ENCODE results near the gene AP3M1. TPM values are rescaled to one million over a fixed set of nuclear protein-coding genes. Genes with fewer than 3 reads are reported as not detected.

Gene AP3M1, protein sequence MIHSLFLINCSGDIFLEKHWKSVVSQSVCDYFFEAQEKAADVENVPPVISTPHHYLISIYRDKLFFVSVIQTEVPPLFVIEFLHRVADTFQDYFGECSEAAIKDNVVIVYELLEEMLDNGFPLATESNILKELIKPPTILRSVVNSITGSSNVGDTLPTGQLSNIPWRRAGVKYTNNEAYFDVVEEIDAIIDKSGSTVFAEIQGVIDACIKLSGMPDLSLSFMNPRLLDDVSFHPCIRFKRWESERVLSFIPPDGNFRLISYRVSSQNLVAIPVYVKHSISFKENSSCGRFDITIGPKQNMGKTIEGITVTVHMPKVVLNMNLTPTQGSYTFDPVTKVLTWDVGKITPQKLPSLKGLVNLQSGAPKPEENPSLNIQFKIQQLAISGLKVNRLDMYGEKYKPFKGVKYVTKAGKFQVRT
- 33.1 TPM for total RNA-seq
- long read RNA-seq, full-length matches to known transcripts, result 48 of 62 reads
- long read RNA-seq, partial matches to known transcripts, result 5 of 62 reads
- long read RNA-seq, other reads (novel, unspliced or antisense), result 9 of 62 reads

DNA sequence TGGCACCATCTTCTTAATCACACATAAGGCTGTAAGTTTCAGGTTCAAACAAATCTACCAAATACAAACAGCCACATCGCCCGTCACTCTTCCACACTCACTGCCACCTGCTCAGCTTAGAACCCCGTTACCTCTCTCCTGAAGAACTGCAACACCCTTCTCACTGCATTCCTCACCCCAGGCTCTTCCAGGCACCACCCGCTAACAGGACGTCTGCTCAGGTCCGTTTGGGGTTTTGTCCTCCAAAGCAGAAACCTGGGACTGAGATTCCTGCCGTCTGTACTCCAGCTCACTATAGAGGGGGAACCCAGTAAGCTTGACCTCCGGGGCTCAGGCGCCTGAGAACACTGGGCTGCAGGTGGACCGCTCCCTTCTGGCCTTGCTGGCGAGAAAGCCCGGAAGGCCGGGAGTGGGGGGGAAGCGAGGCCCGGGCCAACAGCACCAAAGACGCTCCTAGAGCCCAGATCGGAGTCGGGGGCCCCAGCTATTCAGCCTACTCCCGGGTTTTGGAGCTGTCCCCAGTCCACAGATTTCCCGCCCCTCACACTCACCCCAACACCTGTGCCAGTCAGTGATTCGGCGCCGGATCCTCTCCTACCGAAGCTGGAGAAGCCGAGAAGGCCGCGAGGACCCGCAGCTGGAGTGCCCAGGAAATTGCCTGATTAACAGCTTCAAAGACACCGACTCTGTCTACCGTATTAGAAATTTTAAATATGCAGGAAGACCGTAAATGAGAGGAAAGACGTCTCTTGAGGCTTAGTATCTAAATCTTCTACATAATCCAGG, at the start of gene AP3M1:
AP3M1 (minus strand) TSS at position 625 of the 786 bp plus-strand sequence. CDS start 12,449 bp downstream, outside the sequence.
- peak; percentile 75 for ATAC-seq
- H3K27ac ChIP-seq, result peak within 1 kb of the TSS; percentile 95
- H3K27me3 ChIP-seq, result no peaks in the 10 kb centered on the region

DNA sequence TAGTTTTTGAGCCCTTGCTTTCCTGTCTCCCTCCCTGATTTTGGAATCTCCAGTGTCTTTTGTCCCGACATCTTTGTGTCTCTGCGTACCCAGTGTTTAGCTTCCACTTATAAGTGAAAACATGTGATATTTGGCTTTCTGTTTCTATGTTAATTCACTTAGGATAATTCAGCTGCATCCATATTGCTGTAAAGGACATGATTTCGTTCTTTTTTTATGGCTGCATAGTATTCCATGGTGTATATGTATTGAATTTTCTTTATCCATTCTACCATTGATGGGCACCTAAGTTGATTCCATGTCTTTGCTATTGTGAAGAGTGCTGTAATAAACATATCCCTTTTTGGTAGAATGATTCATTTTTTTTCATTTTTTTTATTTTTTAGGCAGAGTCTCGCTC, 48.7 kb upstream of the AP3M1 start:
- H3K27me3 ChIP-seq, result no peaks in the 10 kb centered on the region
- H3K9me3 ChIP-seq, result no peaks in the 10 kb centered on the region
- no peak overlapping the region for H3K4me3 ChIP-seq
- no peak overlapping the region for H3K27ac ChIP-seq
- H3K36me3 ChIP-seq, result peaks cover 5% of the 10 kb centered on the region
- intact Hi-C loops (cut with DNase I), result no loop called here
- ATAC-seq (no peak), DNase-seq (no peak)
- no peaks in the 10 kb centered on the region for H3K4me1 ChIP-seq
- no peak for TF ChIP-seq CTCF (IDR thresholded peaks at IDR 0.05)

More for the DNA sequence above, at the start of gene AP3M1:
- Histone ChIP-seq H3K4me3 (peak within 1 kb of the TSS; percentile 90), H3K9me3 (no peaks in the 10 kb centered on the region), H3K36me3 (peaks cover 15% of the 10 kb centered on the region), H3K4me1 (peaks cover 47% of the 10 kb centered on the region)
- DNase-seq, result peak; percentile 90
- intact Hi-C loops (cut with DNase I), result no loop called here
- TF ChIP-seq CTCF (IDR thresholded peaks at IDR 0.05), result no peak

DNA sequence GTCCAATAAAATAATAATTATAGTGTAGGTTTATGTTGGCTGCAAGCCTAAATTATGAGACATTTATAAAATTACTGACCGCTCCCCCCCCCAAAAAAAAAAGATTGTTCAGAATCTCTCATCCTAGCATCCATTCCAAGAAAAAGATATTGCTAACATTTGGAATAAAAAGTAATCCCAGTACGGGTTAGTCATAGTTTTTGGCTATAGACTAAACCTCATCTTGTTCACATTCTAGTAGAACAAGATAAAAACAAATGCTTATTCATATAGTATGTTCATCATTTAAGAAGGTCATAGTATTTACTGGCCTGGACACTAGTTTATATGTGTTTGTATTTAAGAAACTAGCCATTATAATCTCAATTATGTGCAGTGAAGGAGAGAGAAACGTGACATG, 44.4 kb upstream of the AP3M1 start:
- Histone ChIP-seq H3K9me3 (no peaks in the 10 kb centered on the region), H3K27ac (no peak overlapping the region), H3K4me3 (no peak overlapping the region), H3K36me3 (no peaks in the 10 kb centered on the region), H3K4me1 (peaks cover 13% of the 10 kb centered on the region), H3K27me3 (no peaks in the 10 kb centered on the region)
- TF ChIP-seq CTCF (IDR thresholded peaks at IDR 0.05), result no peak
- intact Hi-C loops (cut with DNase I), result no loop called here
- ATAC-seq (no peak), DNase-seq (no peak)

GRCh38 chr10:74194545-74194944, 43.9 kb upstream of the AP3M1 start:
- DNase-seq, result no peak
- ATAC-seq, result no peak
- Histone ChIP-seq H3K4me3 (no peak overlapping the region), H3K4me1 (peaks cover 18% of the 10 kb centered on the region), H3K27ac (no peak overlapping the region), H3K9me3 (no peaks in the 10 kb centered on the region), H3K27me3 (no peaks in the 10 kb centered on the region), H3K36me3 (no peaks in the 10 kb centered on the region)
- TF ChIP-seq CTCF (IDR thresholded peaks at IDR 0.05), result no peak
- intact Hi-C loops (cut with DNase I), result no loop called here

DNA sequence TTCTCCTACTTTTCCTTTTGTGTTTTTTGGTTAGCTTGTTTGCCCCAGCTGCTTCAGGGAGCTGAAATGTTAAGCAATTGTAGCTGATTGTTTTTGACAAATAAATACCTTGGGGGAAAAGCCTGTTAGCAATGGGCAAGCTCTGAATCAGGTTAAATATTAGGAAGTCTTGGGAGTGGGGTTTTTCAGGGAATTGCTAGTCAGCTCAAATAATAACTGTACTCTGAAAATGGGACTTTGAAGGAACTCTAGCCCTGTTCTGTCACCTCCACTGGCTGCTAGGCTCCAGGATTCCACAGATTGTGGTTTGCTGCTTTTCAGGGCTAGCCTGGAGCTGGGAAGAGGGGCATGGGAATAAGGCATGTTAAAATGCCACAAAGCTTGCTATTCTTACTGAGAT, 39.9 kb upstream of the AP3M1 start:
- Histone ChIP-seq H3K4me1 (peaks cover 21% of the 10 kb centered on the region), H3K27ac (peak overlapping the region; percentile 59), H3K4me3 (no peak overlapping the region), H3K9me3 (no peaks in the 10 kb centered on the region), H3K27me3 (no peaks in the 10 kb centered on the region), H3K36me3 (no peaks in the 10 kb centered on the region)
- no peak for TF ChIP-seq CTCF (IDR thresholded peaks at IDR 0.05)
- intact Hi-C loops (cut with DNase I), result no loop called here
- DNase-seq, result no peak
- peak; percentile 23 for ATAC-seq

Measured in upper lobe of right lung (tissue), 1 donor.